MCF 10A (cell line): ENCODE data around the gene DHX30. TPM values are rescaled to one million over a fixed set of nuclear protein-coding genes. Genes with fewer than 3 reads are reported as not detected.

Experiments used
- BruUV-seq: library from RNA; stranded (reverse); fragments of 400-500 nt; replicated peaks from 2 replicates; lab custom pipeline; 2021; lab: Mats Ljungman, UMichigan
- CTCF ChIA-PET: fragments of 300-600 bp; sonication (Branson Sonifier 250); formaldehyde crosslinking; extraction: SDS; loops from one replicate; lab custom pipeline; 2021; ENCODE audit warnings: antibody characterized with exemption, inconsistent platforms; lab: Yijun Ruan, JAX
- POLR2A ChIA-PET: fragments of 300-600, 350-650 bp; sonication (Branson Sonifier 250); formaldehyde crosslinking; extraction: SDS; loops from one replicate; lab custom pipeline; 2020; ENCODE audit warnings: antibody characterized with exemption, inconsistent platforms; lab: Yijun Ruan, JAX
- DNase-seq: peaks from one replicate; pipeline ENCODE4 v3.0.0-alpha.2; 2018; ENCODE audit not compliant: unreplicated experiment
- H3K27ac Mint-ChIP-seq: one replicate; pipeline ENCODE4 v1.8.0; 2022; ENCODE audit warnings: mild to moderate bottlenecking, low read depth, mixed read lengths; ENCODE audit not compliant: unreplicated experiment
- H3K27me3 Mint-ChIP-seq: one replicate; pipeline ENCODE4 v1.8.0; 2022; ENCODE audit warnings: mixed read lengths; ENCODE audit not compliant: insufficient read depth, unreplicated experiment
- H3K36me3 Mint-ChIP-seq: one replicate; pipeline ENCODE4 v1.8.0; 2022; ENCODE audit warnings: mild to moderate bottlenecking, moderate library complexity, mixed read lengths; ENCODE audit not compliant: insufficient read depth, unreplicated experiment
- H3K4me1 Mint-ChIP-seq: one replicate; pipeline ENCODE4 v1.8.0; 2022; ENCODE audit warnings: mixed read lengths; ENCODE audit not compliant: insufficient read depth, unreplicated experiment
- H3K4me3 Mint-ChIP-seq: one replicate; pipeline ENCODE4 v1.8.0; 2022; ENCODE audit warnings: mild to moderate bottlenecking, moderate library complexity, mixed read lengths; ENCODE audit not compliant: unreplicated experiment
- H3K9me3 Mint-ChIP-seq: one replicate; pipeline ENCODE4 v1.8.0; 2022; ENCODE audit warnings: mixed read lengths; ENCODE audit not compliant: unreplicated experiment
- intact Hi-C: fragments of 100-400 bp; cut with micrococcal nuclease; formaldehyde crosslinking; loops from 2 replicates; pipeline ENCODE4 v1.14.1; 2022
- total RNA-seq: library from RNA; stranded (reverse); gene quantifications from 2 replicates; pipeline ENCODE4 v1.2.3, GENCODE V29; 2022
- TF ChIP-seq, protein P1 (sequence below): fragments of 200-600 bp; IDR thresholded peaks from one replicate; pipeline ENCODE4 v1.8.0; 2022; ENCODE audit warnings: antibody characterized with exemption, mild to moderate bottlenecking; ENCODE audit not compliant: unreplicated experiment

DHX30 gene
- total RNA-seq, 1 experiment from 2014 or later = 86.2 TPM

DNA sequence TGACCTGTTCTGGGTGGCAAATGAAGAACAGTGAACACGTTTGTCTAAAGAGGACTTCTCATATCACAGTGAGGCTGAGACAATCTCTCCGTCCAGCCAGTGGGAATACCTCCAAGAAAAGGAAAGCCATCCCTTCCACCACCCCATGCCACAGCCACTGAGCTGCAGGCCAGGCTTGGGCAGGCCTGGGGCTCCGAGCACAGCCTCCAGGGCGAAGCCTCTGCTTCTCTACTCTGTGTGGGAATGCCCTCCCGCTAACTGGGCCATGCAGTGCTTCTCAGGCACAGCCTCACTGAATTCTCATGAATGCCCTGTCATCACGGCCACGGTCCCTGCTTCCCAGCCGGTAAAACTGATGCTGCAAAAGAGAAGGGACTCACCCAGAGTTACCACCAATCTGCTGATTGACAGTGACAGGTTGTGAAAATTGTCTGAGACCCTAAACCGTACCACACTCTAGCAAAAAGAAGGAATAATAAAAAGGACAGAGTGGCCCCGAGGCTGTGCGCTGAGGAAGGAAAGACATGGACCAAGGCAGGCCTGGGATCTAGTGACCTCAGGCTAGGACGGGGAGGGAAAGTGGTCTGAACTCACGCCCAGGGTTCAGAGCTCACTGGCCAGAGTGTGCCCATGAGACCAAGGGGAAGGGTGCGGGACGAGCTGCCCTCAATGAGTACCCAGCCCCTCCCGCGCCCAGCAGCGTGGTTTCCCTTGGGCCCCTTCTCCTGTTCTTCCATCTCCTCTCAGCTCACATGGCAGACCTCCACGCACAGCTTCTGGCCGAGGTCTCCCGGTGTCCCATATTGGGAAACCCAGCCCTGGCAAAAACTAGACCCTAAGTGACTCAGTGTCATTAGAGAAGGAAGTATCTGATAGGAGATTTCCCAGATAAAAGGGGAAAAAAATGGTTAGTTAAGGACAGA, 52.8 kb downstream of the DHX30 start:
- H3K27ac Mint-ChIP-seq = no peak overlapping the region
- DNase-seq = no peak
- no peak overlapping the region for H3K4me3 Mint-ChIP-seq
- ChIA-PET CTCF (interaction anchor here (1.0 kb wide), 1 partner anchor 17 kb away, joined by 4 read pairs; no protein-coding TSS in a partner anchor), POLR2A (no interaction called here)
- TF ChIP-seq, protein P1, sequence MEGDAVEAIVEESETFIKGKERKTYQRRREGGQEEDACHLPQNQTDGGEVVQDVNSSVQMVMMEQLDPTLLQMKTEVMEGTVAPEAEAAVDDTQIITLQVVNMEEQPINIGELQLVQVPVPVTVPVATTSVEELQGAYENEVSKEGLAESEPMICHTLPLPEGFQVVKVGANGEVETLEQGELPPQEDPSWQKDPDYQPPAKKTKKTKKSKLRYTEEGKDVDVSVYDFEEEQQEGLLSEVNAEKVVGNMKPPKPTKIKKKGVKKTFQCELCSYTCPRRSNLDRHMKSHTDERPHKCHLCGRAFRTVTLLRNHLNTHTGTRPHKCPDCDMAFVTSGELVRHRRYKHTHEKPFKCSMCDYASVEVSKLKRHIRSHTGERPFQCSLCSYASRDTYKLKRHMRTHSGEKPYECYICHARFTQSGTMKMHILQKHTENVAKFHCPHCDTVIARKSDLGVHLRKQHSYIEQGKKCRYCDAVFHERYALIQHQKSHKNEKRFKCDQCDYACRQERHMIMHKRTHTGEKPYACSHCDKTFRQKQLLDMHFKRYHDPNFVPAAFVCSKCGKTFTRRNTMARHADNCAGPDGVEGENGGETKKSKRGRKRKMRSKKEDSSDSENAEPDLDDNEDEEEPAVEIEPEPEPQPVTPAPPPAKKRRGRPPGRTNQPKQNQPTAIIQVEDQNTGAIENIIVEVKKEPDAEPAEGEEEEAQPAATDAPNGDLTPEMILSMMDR = no peak
- intact Hi-C loops = no loop called here
- peaks cover 81% of the 10 kb centered on the region for H3K36me3 Mint-ChIP-seq
- BruUV-seq = no TSS peak
- no peaks in the 10 kb centered on the region for H3K27me3 Mint-ChIP-seq
- H3K9me3 Mint-ChIP-seq = no peaks in the 10 kb centered on the region
- no peaks in the 10 kb centered on the region for H3K4me1 Mint-ChIP-seq

- no peaks in the 10 kb centered on the region for H3K4me1 Mint-ChIP-seq
- DNase-seq = no peak
- intact Hi-C loops = no loop called here
- H3K27me3 Mint-ChIP-seq = no peaks in the 10 kb centered on the region
- H3K4me3 Mint-ChIP-seq = no peak overlapping the region
- peaks cover 84% of the 10 kb centered on the region for H3K36me3 Mint-ChIP-seq
- no TSS peak for BruUV-seq
- TF ChIP-seq, protein P1 = no peak
- H3K9me3 Mint-ChIP-seq = no peaks in the 10 kb centered on the region
- no peak overlapping the region for H3K27ac Mint-ChIP-seq
- ChIA-PET CTCF (interaction anchor here (1.0 kb wide), 1 partner anchor 18 kb away, joined by 4 read pairs; no protein-coding TSS in a partner anchor), POLR2A (no interaction called here)
Measured at GRCh38 chr3:47856669-47857068, 53.7 kb downstream of the DHX30 start.

GRCh38 chr3:47857151-47857550, 54.2 kb downstream of the DHX30 start:
- TF ChIP-seq, protein P1 = no peak
- BruUV-seq = no TSS peak
- intact Hi-C loops = no loop called here
- no peaks in the 10 kb centered on the region for H3K27me3 Mint-ChIP-seq
- peaks cover 86% of the 10 kb centered on the region for H3K36me3 Mint-ChIP-seq
- POLR2A ChIA-PET = interaction anchor here (0.6 kb wide), 1 partner anchor 21 kb away, joined by 3 read pairs; no protein-coding TSS in a partner anchor
- no peaks in the 10 kb centered on the region for H3K4me1 Mint-ChIP-seq
- H3K4me3 Mint-ChIP-seq = no peak overlapping the region
- no peaks in the 10 kb centered on the region for H3K9me3 Mint-ChIP-seq
- no peak for DNase-seq
- CTCF ChIA-PET = no interaction called here
- no peak overlapping the region for H3K27ac Mint-ChIP-seq

DNA sequence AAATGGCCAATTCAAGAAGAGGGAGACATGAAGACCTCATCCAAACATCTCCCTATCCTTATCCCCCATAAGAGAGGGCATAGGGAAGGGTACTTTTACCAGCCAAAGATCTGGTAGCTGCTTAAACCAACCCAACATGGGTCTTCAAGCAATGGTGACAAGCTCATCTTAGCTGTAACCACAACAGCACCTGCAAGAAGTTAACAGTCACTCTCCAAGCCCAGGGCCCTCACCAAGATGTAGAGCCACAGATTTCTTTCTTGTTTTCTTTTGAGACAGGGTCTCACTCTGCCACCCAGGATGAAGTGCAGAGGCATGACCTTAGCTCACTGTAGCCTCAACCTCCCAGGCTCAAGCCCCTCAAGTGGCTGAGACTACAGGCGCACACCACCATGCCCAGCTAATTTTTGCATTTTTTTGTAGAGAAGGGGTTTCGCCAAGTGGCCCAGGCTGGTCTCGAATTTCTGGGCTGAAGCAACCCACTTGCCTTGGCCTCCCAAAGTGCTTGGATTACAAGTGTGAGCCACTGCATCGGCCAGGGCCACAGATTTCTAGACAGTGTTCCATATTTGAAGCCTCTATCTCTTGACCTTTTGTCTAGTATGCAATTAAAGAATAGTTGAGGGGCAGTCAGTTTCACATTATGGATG, 57.1 kb downstream of the DHX30 start:
- intact Hi-C loops = no loop called here
- ChIA-PET POLR2A (interaction anchor here (1.0 kb wide), 1 partner anchor 16 kb away, joined by 3 read pairs; no protein-coding TSS in a partner anchor), CTCF (interaction anchor here (0.6 to 0.7 kb wide), 2 partner anchors 10 to 16 kb away, joined by 3 to 4 read pairs; no protein-coding TSS in a partner anchor)
- H3K9me3 Mint-ChIP-seq = no peaks in the 10 kb centered on the region
- DNase-seq = no peak
- H3K4me3 Mint-ChIP-seq = no peak overlapping the region
- peaks cover 87% of the 10 kb centered on the region for H3K36me3 Mint-ChIP-seq
- no peaks in the 10 kb centered on the region for H3K4me1 Mint-ChIP-seq
- no TSS peak for BruUV-seq
- no peaks in the 10 kb centered on the region for H3K27me3 Mint-ChIP-seq
- TF ChIP-seq, protein P1 = no peak
- H3K27ac Mint-ChIP-seq = no peak overlapping the region
